Fibroblast of peridontal ligament (primary cell): ENCODE measurements around the gene SAP25.

Experiments used
- DNase-seq: peaks from one replicate; pipeline ENCODE4 v3.0.0-alpha.2; 2010; ENCODE audit errors: extremely low read depth

SAP25 gene

GRCh38 chr7:100595188-100595587, 21.5 kb upstream of the SAP25 start:
- no peak for DNase-seq

GRCh38 chr7:100591596-100591995, 17.9 kb upstream of the SAP25 start:
- DNase-seq: no peak

GRCh38 chr7:100590077-100590737, 16.5 kb upstream of the SAP25 start:
- DNase-seq: no peak

- no peak for DNase-seq
These were observed 15.7 kb upstream of the SAP25 start for GRCh38 chr7:100589341-100589947.

- no peak for DNase-seq
These were observed 14.7 kb upstream of the SAP25 start for GRCh38 chr7:100588438-100588837.

- peak; percentile 100 for DNase-seq
These were observed 12.7 kb upstream of the SAP25 start, which contains the start of gene FBXO24 for GRCh38 chr7:100586266-100587025. FBXO24 (plus strand) TSS chr7:100586328; CDS start chr7:100586626, 298 bp downstream.

- no peak for DNase-seq
These were observed 12.0 kb upstream of the SAP25 start, which contains the start of gene LRCH4 for GRCh38 chr7:100585511-100586265. LRCH4 (minus strand) TSS chr7:100586129; CDS start chr7:100586100, 29 bp downstream.

GRCh38 chr7:100584683-100585510, 11.2 kb upstream of the SAP25 start:
- peak; percentile 81 for DNase-seq

GRCh38 chr7:100584054-100584682, 10.5 kb upstream of the SAP25 start:
- DNase-seq: no peak

GRCh38 chr7:100583132-100584053, 9.7 kb upstream of the SAP25 start:
- DNase-seq: no peak

- DNase-seq: no peak
These were observed 8.9 kb upstream of the SAP25 start for GRCh38 chr7:100582650-100583049.

GRCh38 chr7:100582041-100582579, 8.4 kb upstream of the SAP25 start:
- no peak for DNase-seq

- no peak for DNase-seq
These were observed 7.0 kb upstream of the SAP25 start for GRCh38 chr7:100580466-100581283.

GRCh38 chr7:100578246-100579183, 4.8 kb upstream of the SAP25 start:
- no peak for DNase-seq

- DNase-seq: no peak
These were observed 3.8 kb upstream of the SAP25 start for GRCh38 chr7:100577507-100577906.

GRCh38 chr7:100577103-100577502, 3.4 kb upstream of the SAP25 start:
- no peak for DNase-seq

GRCh38 chr7:100576384-100576993, 2.8 kb upstream of the SAP25 start:
- DNase-seq: no peak
